ENCODE measurements around the gene EIF3A. TPM values are rescaled to one million over a fixed set of nuclear protein-coding genes. Genes with fewer than 3 reads are reported as not detected.

The EIF3A gene
- total RNA-seq, 6 experiments from 2014 or later = 41.6 to 69.5 (median 57.4) TPM

- intact Hi-C loops (cut with DNase I) = no loop called here
- H3K27me3 ChIP-seq = no peaks in the 10 kb centered on the region
- H3K27ac ChIP-seq = no peak overlapping the region
- ATAC-seq (no peak), DNase-seq (no peak)
- WGBS (ENCODE audit: insufficient coverage, low coverage, low lambda C conversion rate, missing lambda C conversion rate) = 58% methylated on average over 3 of the region's 4 CpGs
- H3K4me3 ChIP-seq = no peak overlapping the region
- TF ChIP-seq POLR2A (IDR thresholded peaks at IDR 0.05) (no peak), CTCF (IDR thresholded peaks at IDR 0.05) (no peak)
- no peaks in the 10 kb centered on the region for H3K36me3 ChIP-seq
- H3K4me1 ChIP-seq = no peaks in the 10 kb centered on the region
- no peaks in the 10 kb centered on the region for H3K9me3 ChIP-seq
Observed at GRCh38 chr10:119095640-119096039, 15.0 kb upstream of the EIF3A start.

GRCh38 chr10:119090968-119091367, 10.4 kb upstream of the EIF3A start:
- Histone ChIP-seq H3K27ac (no peak overlapping the region), H3K9me3 (no peaks in the 10 kb centered on the region), H3K4me3 (no peak overlapping the region), H3K27me3 (no peaks in the 10 kb centered on the region), H3K36me3 (no peaks in the 10 kb centered on the region), H3K4me1 (no peaks in the 10 kb centered on the region)
- WGBS (ENCODE audit: insufficient coverage, low coverage, low lambda C conversion rate, missing lambda C conversion rate) = 74% methylated on average over 5 of the region's 5 CpGs
- TF ChIP-seq POLR2A (IDR thresholded peaks at IDR 0.05) (no peak), CTCF (IDR thresholded peaks at IDR 0.05) (no peak)
- ATAC-seq = no peak
- no peak for DNase-seq
- intact Hi-C loops (cut with DNase I) = no loop called here

- no peaks in the 10 kb centered on the region for H3K36me3 ChIP-seq
- H3K27me3 ChIP-seq = no peaks in the 10 kb centered on the region
- TF ChIP-seq CTCF (IDR thresholded peaks at IDR 0.05) = no peak
- TF ChIP-seq POLR2A (IDR thresholded peaks at IDR 0.05) = no peak
- no peaks in the 10 kb centered on the region for H3K9me3 ChIP-seq
- no peak overlapping the region for H3K27ac ChIP-seq
- DNase-seq (no peak), ATAC-seq (no peak)
- H3K4me3 ChIP-seq = no peak overlapping the region
- WGBS (ENCODE audit: insufficient coverage, low coverage, low lambda C conversion rate, missing lambda C conversion rate) = 77% methylated on average over 11 of the region's 13 CpGs
- H3K4me1 ChIP-seq = peaks cover 0 to 3% (median 0%) of the 10 kb centered on the region in 4 donors
- intact Hi-C loops (cut with DNase I) = no loop called here
Observed at GRCh38 chr10:119090026-119090795, 9.6 kb upstream of the EIF3A start.

- Histone ChIP-seq H3K4me1 (peaks cover 0 to 14% (median 0%) of the 10 kb centered on the region in 4 donors), H3K27me3 (no peaks in the 10 kb centered on the region), H3K9me3 (no peaks in the 10 kb centered on the region), H3K36me3 (no peaks in the 10 kb centered on the region), H3K27ac (no peak overlapping the region), H3K4me3 (no peak overlapping the region)
- DNase-seq = no peak
- intact Hi-C loops (cut with DNase I) = no loop called here
- WGBS (ENCODE audit: insufficient coverage, low coverage, low lambda C conversion rate, missing lambda C conversion rate) = 64% methylated on average over 4 of the region's 4 CpGs
- TF ChIP-seq POLR2A (IDR thresholded peaks at IDR 0.05) (no peak), CTCF (IDR thresholded peaks at IDR 0.05) (no peak)
- ATAC-seq = no peak
Observed at GRCh38 chr10:119087271-119087882, 6.8 kb upstream of the EIF3A start.
